Astrocyte (in vitro differentiated cells and primary cell): Measurements from ENCODE around the gene FN3KRP. TPM values are rescaled to one million over a fixed set of nuclear protein-coding genes. Genes with fewer than 3 reads are reported as not detected.

Experiments
- DNase-seq: peaks from one replicate; pipeline ENCODE4 v3.0.0-alpha.2; 2010; ENCODE audit warnings: low read depth
- FAIRE-seq: peaks from 2 replicates; lab custom pipeline; 2011; peaks lifted over from hg19 to GRCh38; lab: Jason Lieb, UNC
- H2AFZ ChIP-seq: 2 replicates; pipeline ENCODE4 v1.6.0; 2012; ENCODE audit warnings: low read depth, low read length, inconsistent platforms
- H3K27ac ChIP-seq: 2 replicates; pipeline ENCODE4 v1.5.1; 2011; ENCODE audit warnings: low read depth, low read length, inconsistent platforms
- H3K27me3 ChIP-seq: 2 replicates; pipeline ENCODE4 v1.6.0; 2011; ENCODE audit warnings: low read length, inconsistent platforms; ENCODE audit not compliant: insufficient read depth
- H3K36me3 ChIP-seq: 2 replicates; pipeline ENCODE4 v1.5.1; 2011; ENCODE audit warnings: low read length, inconsistent platforms; ENCODE audit not compliant: insufficient read depth
- H3K4me1 ChIP-seq: 2 replicates; pipeline ENCODE4 v1.5.1; 2011; ENCODE audit warnings: low read length, inconsistent platforms; ENCODE audit not compliant: insufficient read depth
- H3K4me2 ChIP-seq: 2 replicates; pipeline ENCODE4 v1.6.0; 2012; ENCODE audit warnings: low read length, inconsistent platforms
- H3K4me3 ChIP-seq: 2 replicates; pipeline ENCODE4 v1.5.1; 2011; ENCODE audit warnings: low read depth, mild to moderate bottlenecking, low read length, inconsistent platforms; ENCODE audit not compliant: insufficient read depth
- H3K79me2 ChIP-seq: 2 replicates; pipeline ENCODE4 v1.6.0; 2012; ENCODE audit warnings: mild to moderate bottlenecking, low read length, inconsistent platforms; ENCODE audit not compliant: insufficient read depth
- H3K9ac ChIP-seq: 2 replicates; pipeline ENCODE4 v1.6.0; 2012; ENCODE audit warnings: mild to moderate bottlenecking, low read length, inconsistent platforms
- H3K9me3 ChIP-seq: 2 replicates; pipeline ENCODE4 v1.5.1; 2012; ENCODE audit warnings: low read depth, mild to moderate bottlenecking, low read length, inconsistent platforms; ENCODE audit not compliant: insufficient read depth
- H4K20me1 ChIP-seq: 2 replicates; pipeline ENCODE4 v1.6.0; 2012; ENCODE audit warnings: low read length, inconsistent platforms; ENCODE audit not compliant: insufficient read depth
- H3K27ac Mint-ChIP-seq: one replicate; pipeline ENCODE4 v1.8.0; 2021; ENCODE audit warnings: mild to moderate bottlenecking, mixed read lengths; ENCODE audit not compliant: unreplicated experiment
- H3K27me3 Mint-ChIP-seq: one replicate; pipeline ENCODE4 v1.8.0; 2021; ENCODE audit warnings: low read depth, mixed read lengths; ENCODE audit not compliant: unreplicated experiment
- H3K36me3 Mint-ChIP-seq: one replicate; pipeline ENCODE4 v1.8.0; 2021; ENCODE audit warnings: low read depth, mixed read lengths; ENCODE audit not compliant: unreplicated experiment
- H3K4me1 Mint-ChIP-seq: one replicate; pipeline ENCODE4 v1.8.0; 2021; ENCODE audit warnings: low read depth, mixed read lengths; ENCODE audit not compliant: unreplicated experiment
- H3K4me3 Mint-ChIP-seq: one replicate; pipeline ENCODE4 v1.8.0; 2021; ENCODE audit warnings: mild to moderate bottlenecking, moderate library complexity, mixed read lengths; ENCODE audit not compliant: unreplicated experiment
- H3K9me3 Mint-ChIP-seq: one replicate; pipeline ENCODE4 v1.8.0; 2021; ENCODE audit warnings: mild to moderate bottlenecking, mixed read lengths; ENCODE audit not compliant: unreplicated experiment
- CTCF ChIP-seq: IDR thresholded peaks from 2 replicates; pipeline ENCODE4 v1.5.1; 2011; ENCODE audit warnings: low read depth, mild to moderate bottlenecking, inconsistent platforms, low read length, moderate library complexity; ENCODE audit not compliant: insufficient read depth
- EZH2 ChIP-seq: IDR thresholded peaks from 2 replicates; pipeline ENCODE4 v1.6.1; 2012; ENCODE audit warnings: mild to moderate bottlenecking, low read length, inconsistent platforms; ENCODE audit not compliant: insufficient read depth
- total RNA-seq: library from RNA; stranded (reverse); gene quantifications from 2 replicates; pipeline ENCODE4 v1.2.1, GENCODE V29; 2021

The FN3KRP gene
- total RNA-seq, 1 donor from 2014 or later, result 14.8 TPM

- DNase-seq, result no peak
- H3K4me3 ChIP-seq, result no peak overlapping the region
Measured at GRCh38 chr17:82675476-82676245, 40.8 kb upstream of the FN3KRP start.

GRCh38 chr17:82677353-82677925 lies 39.1 kb upstream of the FN3KRP start:
- Histone ChIP-seq H2AFZ (no peak overlapping the region), H3K4me2 (no peak overlapping the region), H3K27me3 (no peaks in the 10 kb centered on the region), H3K36me3 (no peaks in the 10 kb centered on the region), H3K79me2 (no peaks in the 10 kb centered on the region), H3K9me3 (no peaks in the 10 kb centered on the region), H3K4me3 (no peak overlapping the region), H3K27ac (no peak overlapping the region), H3K4me1 (no peaks in the 10 kb centered on the region), H4K20me1 (peaks cover 6% of the 10 kb centered on the region), H3K9ac (no peak overlapping the region)
- TF ChIP-seq EZH2, result no peak
- TF ChIP-seq CTCF, result no peak
- no peak overlapping the region for H3K27ac Mint-ChIP-seq
- H3K36me3 Mint-ChIP-seq, result no peaks in the 10 kb centered on the region
- DNase-seq (no peak), FAIRE-seq (no peak)
- H3K4me1 Mint-ChIP-seq, result peaks cover 8% of the 10 kb centered on the region
- H3K9me3 Mint-ChIP-seq, result peaks cover 4% of the 10 kb centered on the region
- H3K4me3 Mint-ChIP-seq, result no peak overlapping the region
- no peaks in the 10 kb centered on the region for H3K27me3 Mint-ChIP-seq

More at GRCh38 chr17:82675476-82676245, 40.8 kb upstream of the FN3KRP start:
- H4K20me1 ChIP-seq, result peaks cover 8% of the 10 kb centered on the region
- H3K9me3 ChIP-seq, result no peaks in the 10 kb centered on the region
- H3K4me2 ChIP-seq, result no peak overlapping the region
- Mint-ChIP-seq H3K4me1 (peaks cover 8% of the 10 kb centered on the region), H3K4me3 (peak overlapping the region; percentile 27), H3K27ac (no peak overlapping the region), H3K36me3 (no peaks in the 10 kb centered on the region), H3K27me3 (no peaks in the 10 kb centered on the region), H3K9me3 (peaks cover 2% of the 10 kb centered on the region)
- H3K79me2 ChIP-seq, result no peaks in the 10 kb centered on the region
- no peaks in the 10 kb centered on the region for H3K27me3 ChIP-seq
- FAIRE-seq, result no peak
- H3K4me1 ChIP-seq, result no peaks in the 10 kb centered on the region
- no peak overlapping the region for H3K9ac ChIP-seq
- H3K27ac ChIP-seq, result no peak overlapping the region
- H3K36me3 ChIP-seq, result no peaks in the 10 kb centered on the region
- TF ChIP-seq CTCF, result no peak
- no peak for TF ChIP-seq EZH2
- no peak overlapping the region for H2AFZ ChIP-seq
